Smooth muscle cell (in vitro differentiated cells): Measurements from ENCODE around the gene LYRM2. TPM values are rescaled to one million over a fixed set of nuclear protein-coding genes. Genes with fewer than 3 reads are reported as not detected.

Source experiments
- DNase-seq: peaks from one replicate; lab custom pipeline; 2025; ENCODE audit not compliant: unreplicated experiment; lab: John Stamatoyannopoulos, UW
- H2AFZ ChIP-seq: fragments of 200-600 bp; sonication (generic); 2 replicates; pipeline ENCODE4 v1.6.0; 2016; ENCODE audit warnings: antibody characterized with exemption, low read depth, mild to moderate bottlenecking
- H3F3A ChIP-seq: fragments of 200-600 bp; sonication (generic); 2 replicates; pipeline ENCODE4 v1.6.0; 2017; ENCODE audit warnings: antibody characterized with exemption, low read depth
- H3K27ac ChIP-seq: fragments of 200-600 bp; sonication (generic); 2 replicates; pipeline ENCODE4 v1.5.1; 2016; ENCODE audit warnings: low read depth, mild to moderate bottlenecking
- H3K27me3 ChIP-seq: fragments of 200-600 bp; sonication (generic); 2 replicates; pipeline ENCODE4 v1.6.1; 2016; ENCODE audit warnings: low read depth, mild to moderate bottlenecking
- H3K36me3 ChIP-seq: fragments of 200-600 bp; sonication (generic); 2 replicates; pipeline ENCODE4 v1.5.1; 2016; ENCODE audit warnings: low read depth
- H3K4me1 ChIP-seq: fragments of 200-600 bp; sonication (generic); 2 replicates; pipeline ENCODE4 v1.5.1; 2016; ENCODE audit warnings: low read depth
- H3K4me2 ChIP-seq: fragments of 200-600 bp; sonication (generic); 2 replicates; pipeline ENCODE4 v1.6.0; 2016; ENCODE audit warnings: mild to moderate bottlenecking
- H3K4me3 ChIP-seq: fragments of 200-600 bp; sonication (generic); 2 replicates; pipeline ENCODE4 v1.5.1; 2016; ENCODE audit warnings: mild to moderate bottlenecking
- H3K79me2 ChIP-seq: fragments of 200-600 bp; sonication (generic); 2 replicates; pipeline ENCODE4 v1.6.0; 2016; ENCODE audit warnings: low read depth, mild to moderate bottlenecking
- H3K9ac ChIP-seq: fragments of 200-600 bp; sonication (generic); 2 replicates; pipeline ENCODE4 v1.6.0; 2016; ENCODE audit warnings: low read depth
- H3K9me3 ChIP-seq: fragments of 200-600 bp; sonication (generic); replicated peaks from 2 replicates; pipeline ENCODE4 v1.5.1; 2016; ENCODE audit warnings: low read depth
- H4K20me1 ChIP-seq: fragments of 200-600 bp; sonication (generic); 2 replicates; pipeline ENCODE4 v1.6.0; 2016; ENCODE audit warnings: low read depth
- CTCF ChIP-seq: fragments of 200-600 bp; sonication (generic); IDR thresholded peaks from 2 replicates; pipeline ENCODE4 v1.5.1; 2017; ENCODE audit warnings: borderline replicate concordance, mild to moderate bottlenecking, antibody characterized with exemption; ENCODE audit not compliant: insufficient read depth, poor library complexity, severe bottlenecking
- WGBS: methylation state at CpG from one replicate; pipeline ENCODE4 v1.1.7; 2016; ENCODE audit warnings: low lambda C conversion rate; 5-methylcytosine and 5-hydroxymethylcytosine counted together
- polyA plus RNA-seq: library from polyadenylated mRNA; unstranded; fragments of >200 nt; fragmentation: Nextera tagmentation; extraction: Ambion mirVana; gene quantifications from 2 replicates; pipeline ENCODE4 v1.2.1, GENCODE V29; 2016
- total RNA-seq: library from RNA; depleted of rRNA; stranded (reverse); fragments of >200 nt; gene quantifications from 2 replicates; pipeline ENCODE4 v1.2.3, GENCODE V29; 2014

LYRM2 gene
- total and polyA plus RNA-seq, 2 experiments from 2014 or later, result 17.9 to 35.5 TPM

DNA sequence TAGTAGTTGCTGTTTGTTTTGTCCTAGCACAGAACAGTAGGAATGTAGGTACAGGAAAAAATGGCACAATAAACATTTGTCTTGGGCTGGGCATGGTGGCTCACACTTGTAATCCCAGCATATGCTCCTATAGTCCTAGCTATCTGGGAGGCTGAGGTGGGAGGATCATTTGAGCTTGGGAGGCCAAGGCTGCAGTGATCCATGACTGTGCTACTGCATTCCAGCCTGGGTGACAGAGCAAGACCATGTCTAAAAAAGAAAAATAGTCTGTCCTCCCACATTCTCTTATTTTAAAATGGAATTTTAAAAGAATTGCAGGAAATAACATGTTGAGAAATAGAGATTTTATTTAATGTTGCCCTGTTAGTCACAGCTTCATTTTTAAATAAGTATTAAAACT lies 117.8 kb downstream of the LYRM2 start:
- Histone ChIP-seq H3K4me1 (no peaks in the 10 kb centered on the region), H3K36me3 (no peaks in the 10 kb centered on the region), H3K27ac (no peak overlapping the region), H4K20me1 (no peaks in the 10 kb centered on the region), H3K4me2 (no peak overlapping the region), H3F3A (no peaks in the 10 kb centered on the region), H3K9ac (no peak overlapping the region), H2AFZ (no peak overlapping the region), H3K79me2 (no peaks in the 10 kb centered on the region), H3K27me3 (no peaks in the 10 kb centered on the region), H3K4me3 (no peak overlapping the region), H3K9me3 (no peaks in the 10 kb centered on the region)
- no peak for TF ChIP-seq CTCF
- DNase-seq, result no peak

DNA sequence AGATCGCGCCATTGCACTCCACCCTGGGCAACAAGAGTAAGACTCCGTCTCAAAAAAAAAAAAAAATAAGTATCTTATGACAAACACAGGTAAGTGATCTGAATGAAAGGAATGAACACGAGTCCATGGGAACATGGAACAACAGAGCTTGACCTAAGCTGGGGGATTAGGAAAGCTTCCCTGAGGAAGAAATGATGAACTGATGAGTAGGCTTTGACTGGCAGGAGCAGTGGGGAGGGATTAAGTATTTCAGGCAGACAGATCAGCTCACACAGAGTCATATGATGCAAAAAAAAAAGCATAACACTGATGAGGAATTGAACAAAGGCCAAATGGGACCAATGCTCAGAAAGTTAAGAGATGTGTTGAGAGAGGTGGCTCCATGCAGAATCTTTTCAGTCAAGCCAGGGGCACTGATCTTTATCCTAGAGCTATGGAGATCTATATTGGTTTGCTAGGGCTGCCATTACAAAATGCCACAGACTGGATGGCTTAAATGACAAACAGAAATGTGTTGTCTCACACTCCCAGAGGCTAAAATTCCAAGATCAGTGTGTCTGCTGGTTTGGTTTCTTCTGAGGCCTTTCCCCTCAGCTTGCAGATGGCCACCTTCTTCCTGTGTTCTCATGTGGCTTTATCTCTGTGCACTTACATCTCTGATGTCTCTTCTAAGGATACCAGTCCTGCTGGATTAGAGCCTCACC lies 120.0 kb downstream of the LYRM2 start:
- Histone ChIP-seq H3K9me3 (no peaks in the 10 kb centered on the region), H3K4me2 (no peak overlapping the region), H4K20me1 (no peaks in the 10 kb centered on the region), H3K4me3 (no peak overlapping the region), H3K9ac (no peak overlapping the region), H3K4me1 (no peaks in the 10 kb centered on the region), H3F3A (no peaks in the 10 kb centered on the region), H3K27ac (no peak overlapping the region), H3K79me2 (no peaks in the 10 kb centered on the region), H3K36me3 (no peaks in the 10 kb centered on the region), H2AFZ (no peak overlapping the region), H3K27me3 (no peaks in the 10 kb centered on the region)
- DNase-seq, result no peak
- 90% methylated on average over 4 of the region's 4 CpGs for WGBS
- no peak for TF ChIP-seq CTCF

Other genes starting within 250 kb of the LYRM2 start
- gene RRAGD, start 226.5 kb downstream of the LYRM2 start, total RNA-seq, result 2.7 and 3.5 TPM in 2 replicates
- 1.2 and 1.9 TPM in 2 replicates for gene RRAGD, start 226.5 kb downstream of the LYRM2 start, polyA plus RNA-seq
- 10.7 and 24.2 TPM in 2 replicates for gene ANKRD6, start 205.6 kb downstream of the LYRM2 start, total RNA-seq
- 5.2 and 9.0 TPM in 2 replicates for gene ANKRD6, start 205.6 kb downstream of the LYRM2 start, polyA plus RNA-seq
- gene MDN1, start 181.0 kb upstream of the LYRM2 start, total RNA-seq, result 16.5 and 18.6 TPM in 2 replicates
- 6.4 and 9.2 TPM in 2 replicates for gene MDN1, start 181.0 kb upstream of the LYRM2 start, polyA plus RNA-seq
- 18.7 and 21.2 TPM in 2 replicates for gene CASP8AP2, start 191.1 kb upstream of the LYRM2 start, total RNA-seq
- 13.3 and 14.0 TPM in 2 replicates for gene CASP8AP2, start 191.1 kb upstream of the LYRM2 start, polyA plus RNA-seq